ENCODE results near the gene USP54.
"Not testable (repeated sequence)": the region's sequence is repeated elsewhere in the genome, so short reads cannot be mapped to it uniquely, and the experiment has no call there.

The USP54 gene

GRCh38 chr10:73586583-73586984 lies 4.6 kb downstream of the USP54 start:
- no peak for DNase-seq

- no peak for DNase-seq
Observed at GRCh38 chr10:73585327-73585726, 5.8 kb downstream of the USP54 start.

GRCh38 chr10:73584737-73585136 lies 6.4 kb downstream of the USP54 start:
- DNase-seq, result no peak

- DNase-seq, result no peak
Observed at GRCh38 chr10:73581918-73582317, 9.2 kb downstream of the USP54 start.

- DNase-seq, result not testable (repeated sequence)
Observed at GRCh38 chr10:73578927-73579326, 12.2 kb downstream of the USP54 start.

- no peak for DNase-seq
Observed at GRCh38 chr10:73577788-73578187, 13.4 kb downstream of the USP54 start.

GRCh38 chr10:73576890-73577591 lies 14.1 kb downstream of the USP54 start:
- DNase-seq, result no peak

- no peak for DNase-seq
Observed at GRCh38 chr10:73576178-73576889, 14.8 kb downstream of the USP54 start.

- not testable (repeated sequence) for DNase-seq
Observed at GRCh38 chr10:73567025-73567424, 24.1 kb downstream of the USP54 start.

GRCh38 chr10:73561192-73561591 lies 29.9 kb downstream of the USP54 start:
- no peak for DNase-seq

GRCh38 chr10:73559590-73559989 lies 31.6 kb downstream of the USP54 start:
- no peak for DNase-seq

GRCh38 chr10:73556855-73557254 lies 34.3 kb downstream of the USP54 start:
- DNase-seq, result no peak

- DNase-seq, result no peak
Observed at GRCh38 chr10:73554721-73555120, 36.4 kb downstream of the USP54 start.

GRCh38 chr10:73553761-73554160 lies 37.4 kb downstream of the USP54 start:
- no peak for DNase-seq

GRCh38 chr10:73552819-73553715 lies 38.1 kb downstream of the USP54 start:
- DNase-seq, result no peak

- no peak for DNase-seq
Observed at GRCh38 chr10:73551515-73551914, 39.6 kb downstream of the USP54 start.

GRCh38 chr10:73545357-73545756 lies 45.8 kb downstream of the USP54 start:
- DNase-seq, result no peak

- no peak for DNase-seq
Observed at GRCh38 chr10:73537709-73538108, 53.4 kb downstream of the USP54 start.

GRCh38 chr10:73537288-73537687 lies 53.9 kb downstream of the USP54 start:
- no peak for DNase-seq

- no peak for DNase-seq
Observed at GRCh38 chr10:73534857-73535256, 56.3 kb downstream of the USP54 start.

- DNase-seq, result peak; percentile 29
Observed at GRCh38 chr10:73529089-73529832, 61.9 kb downstream of the USP54 start.

GRCh38 chr10:73522263-73522662 lies 68.9 kb downstream of the USP54 start:
- DNase-seq, result no peak

GRCh38 chr10:73519336-73519735 lies 71.8 kb downstream of the USP54 start:
- DNase-seq, result no peak

All from stimulated activated naive CD4-positive, alpha-beta T cell treated with Interleukin-2 at 50 U/mL for 16 hours (primary cell).